Loucy (cell line): ENCODE data around the gene OR14A16.

Source experiments
- EZH2phosphoT487 ChIP-seq: fragments of 200-600 bp; IDR thresholded peaks from 2 replicates; pipeline ENCODE4 v1.6.1; 2018; ENCODE audit warnings: antibody characterized with exemption, mild to moderate bottlenecking, moderate library complexity, borderline replicate concordance
- TF ChIP-seq, protein P1 (sequence below): fragments of 200-600 bp; sonication (generic); conservative IDR thresholded peaks from 2 replicates; pipeline ENCODE4 v1.5.1; 2014; ENCODE audit warnings: mild to moderate bottlenecking, antibody characterized with exemption, low read length

DNA sequence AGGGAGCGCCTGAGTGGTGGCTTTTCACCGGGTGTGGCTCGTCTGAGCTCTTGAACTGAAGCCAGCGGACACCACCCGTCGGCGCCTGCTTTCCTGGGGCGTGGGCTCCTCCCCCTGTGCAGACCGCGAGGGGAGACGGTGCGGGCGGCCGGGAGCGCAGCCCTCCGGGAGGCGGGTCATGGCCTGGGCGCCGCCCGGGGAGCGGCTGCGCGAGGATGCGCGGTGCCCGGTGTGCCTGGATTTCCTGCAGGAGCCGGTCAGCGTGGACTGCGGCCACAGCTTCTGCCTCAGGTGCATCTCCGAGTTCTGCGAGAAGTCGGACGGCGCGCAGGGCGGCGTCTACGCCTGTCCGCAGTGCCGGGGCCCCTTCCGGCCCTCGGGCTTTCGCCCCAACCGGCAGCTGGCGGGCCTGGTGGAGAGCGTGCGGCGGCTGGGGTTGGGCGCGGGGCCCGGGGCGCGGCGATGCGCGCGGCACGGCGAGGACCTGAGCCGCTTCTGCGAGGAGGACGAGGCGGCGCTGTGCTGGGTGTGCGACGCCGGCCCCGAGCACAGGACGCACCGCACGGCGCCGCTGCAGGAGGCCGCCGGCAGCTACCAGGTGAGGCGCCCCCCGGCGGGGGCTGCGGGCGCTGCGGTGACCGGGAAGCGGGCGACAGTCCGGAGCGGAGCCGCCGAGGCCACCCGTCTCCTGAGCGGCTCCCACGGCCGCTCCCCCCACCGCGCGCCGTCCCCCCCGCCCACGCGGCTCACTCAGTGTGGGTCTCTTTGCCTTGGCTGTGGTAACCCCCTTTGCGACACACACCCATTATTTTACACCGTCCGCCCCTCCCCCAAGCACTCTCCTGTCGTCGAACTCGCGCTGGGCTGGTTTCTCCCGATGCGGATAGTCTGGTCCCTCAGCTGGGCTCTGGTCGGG, 33.4 kb upstream of the OR14A16 start, which contains the start of gene TRIM58:
- TF ChIP-seq, protein P1, sequence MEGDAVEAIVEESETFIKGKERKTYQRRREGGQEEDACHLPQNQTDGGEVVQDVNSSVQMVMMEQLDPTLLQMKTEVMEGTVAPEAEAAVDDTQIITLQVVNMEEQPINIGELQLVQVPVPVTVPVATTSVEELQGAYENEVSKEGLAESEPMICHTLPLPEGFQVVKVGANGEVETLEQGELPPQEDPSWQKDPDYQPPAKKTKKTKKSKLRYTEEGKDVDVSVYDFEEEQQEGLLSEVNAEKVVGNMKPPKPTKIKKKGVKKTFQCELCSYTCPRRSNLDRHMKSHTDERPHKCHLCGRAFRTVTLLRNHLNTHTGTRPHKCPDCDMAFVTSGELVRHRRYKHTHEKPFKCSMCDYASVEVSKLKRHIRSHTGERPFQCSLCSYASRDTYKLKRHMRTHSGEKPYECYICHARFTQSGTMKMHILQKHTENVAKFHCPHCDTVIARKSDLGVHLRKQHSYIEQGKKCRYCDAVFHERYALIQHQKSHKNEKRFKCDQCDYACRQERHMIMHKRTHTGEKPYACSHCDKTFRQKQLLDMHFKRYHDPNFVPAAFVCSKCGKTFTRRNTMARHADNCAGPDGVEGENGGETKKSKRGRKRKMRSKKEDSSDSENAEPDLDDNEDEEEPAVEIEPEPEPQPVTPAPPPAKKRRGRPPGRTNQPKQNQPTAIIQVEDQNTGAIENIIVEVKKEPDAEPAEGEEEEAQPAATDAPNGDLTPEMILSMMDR: no peak
- TF ChIP-seq EZH2phosphoT487: no peak
